Measurements from ENCODE around the gene PCNT.

The PCNT gene

GRCh38 chr21:46323710-46324389, at the start of gene PCNT, which contains the start of gene C21orf58:
TSS of gene PCNT (plus strand) at chr21:46324156. CDS start at chr21:46324229, 73 bp downstream.
TSS of gene C21orf58 (minus strand) at chr21:46323870. CDS start at chr21:46322738, 1,132 bp downstream.
- DNase-seq (ENCODE audit: low read depth in 3 of 3, low spot score in 1 of 3): peak; percentile 94 to 96 (median 95)

GRCh38 chr21:46274797-46275390, 49.1 kb upstream of the PCNT start:
- DNase-seq (ENCODE audit: low read depth in 3 of 3, low spot score in 1 of 3): no peak

DNA sequence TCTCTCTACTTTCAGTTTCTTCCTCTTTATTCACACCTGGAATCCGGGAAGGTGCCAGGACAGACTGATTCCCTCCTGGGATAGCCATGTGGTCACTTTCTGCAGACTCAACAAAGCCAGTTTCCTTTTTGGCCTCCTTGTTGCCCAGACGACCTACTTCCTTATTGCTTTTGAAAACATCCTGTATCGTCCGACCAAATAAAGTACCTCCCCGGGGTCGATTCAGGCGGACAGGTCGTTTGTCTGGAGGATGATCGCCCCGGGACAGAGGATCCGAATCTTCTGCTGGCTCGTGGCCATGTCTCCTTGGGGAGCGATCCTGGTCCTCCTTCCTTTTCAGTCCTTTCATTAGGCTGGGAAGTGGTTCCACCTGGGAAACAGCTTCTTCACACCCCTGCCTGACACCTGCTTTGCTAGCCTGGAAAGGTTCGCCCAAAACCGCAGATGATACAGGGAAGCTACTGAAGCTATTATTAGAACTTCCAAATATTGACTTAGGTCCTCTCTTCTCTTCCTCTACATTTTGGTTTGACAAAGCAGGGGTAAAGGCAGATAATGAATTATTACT, 39.8 kb upstream of the PCNT start:
- DNase-seq (ENCODE audit: low read depth in 3 of 3, low spot score in 1 of 3): no peak

GRCh38 chr21:46284733-46285132, 39.2 kb upstream of the PCNT start:
- no peak for DNase-seq (ENCODE audit: low read depth in 3 of 3, low spot score in 1 of 3)

- no peak for DNase-seq (ENCODE audit: low read depth in 3 of 3, low spot score in 1 of 3)
Observed at GRCh38 chr21:46285206-46285661, 38.7 kb upstream of the PCNT start, which contains the start of gene MCM3AP. TSS of gene MCM3AP (minus strand) at chr21:46285611. CDS start at chr21:46285286, 325 bp downstream.

DNA sequence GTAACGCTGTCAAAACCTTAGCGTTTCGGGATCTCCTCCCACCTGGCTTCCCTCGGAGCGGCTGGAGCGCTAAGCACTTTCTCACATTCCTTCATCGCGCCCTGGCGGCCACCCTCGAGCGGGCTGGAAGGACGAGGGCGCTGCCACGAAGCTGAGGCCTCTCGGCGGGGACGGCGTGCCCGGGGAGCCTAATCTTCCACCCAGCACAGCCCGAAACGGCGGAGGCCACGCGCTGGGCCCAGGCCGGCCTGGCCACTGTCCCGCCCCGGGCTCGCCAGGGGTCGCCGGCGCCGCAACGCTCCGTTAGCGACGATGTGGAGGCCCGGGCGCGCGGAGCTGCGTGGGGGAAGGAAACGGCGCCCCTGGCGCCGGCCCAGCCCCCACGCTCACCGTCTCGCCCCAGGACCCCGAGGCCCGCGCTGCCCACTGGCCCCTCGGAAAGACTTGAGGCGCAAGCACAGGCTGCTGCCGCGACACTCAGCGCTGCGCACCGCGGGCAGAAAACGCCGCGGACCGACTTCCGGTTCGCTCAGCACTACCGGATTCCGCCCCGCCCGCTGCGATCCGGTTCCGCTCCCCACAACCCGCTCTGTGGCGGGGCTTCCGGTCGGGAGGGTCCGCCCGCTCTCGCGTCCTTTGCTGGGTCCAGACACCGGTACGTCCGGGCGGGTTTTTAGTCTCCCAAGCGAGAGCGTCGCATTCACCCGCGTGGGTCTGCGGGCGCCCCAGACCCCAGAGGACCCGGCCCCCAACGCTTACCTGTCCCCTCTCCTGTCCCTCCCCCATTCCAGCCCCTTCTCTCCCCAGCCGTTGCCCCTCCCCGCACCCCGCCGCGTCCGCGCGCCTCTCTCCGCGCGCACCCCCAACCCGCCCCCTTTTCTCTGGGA, 38.0 kb upstream of the PCNT start, which contains the start of gene YBEY:
YBEY (plus strand) TSS at position 582 of the 887 bp plus-strand sequence. CDS start 572 bp downstream, outside the sequence.
- peak; percentile 53 to 73 (median 62) for DNase-seq (ENCODE audit: low read depth in 3 of 3, low spot score in 1 of 3)

DNA sequence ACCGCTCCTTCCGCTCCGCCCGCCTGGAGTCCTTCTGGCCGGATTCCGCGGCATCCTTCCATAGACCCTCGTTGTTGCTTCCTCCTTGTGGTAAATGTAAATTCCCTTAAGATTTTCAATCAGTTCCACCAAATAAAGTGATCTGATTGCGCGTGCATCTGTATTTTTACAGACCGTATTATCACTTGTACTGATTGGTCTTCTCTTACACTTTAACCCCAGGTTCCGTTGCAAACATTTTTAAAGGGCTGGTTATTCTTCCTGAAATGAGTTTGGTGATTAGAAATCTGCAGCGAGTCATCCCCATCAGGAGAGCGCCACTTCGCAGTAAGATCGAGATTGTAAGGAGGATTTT, 37.3 kb upstream of the PCNT start:
- no peak for DNase-seq (ENCODE audit: low read depth in 3 of 3, low spot score in 1 of 3)

- DNase-seq (ENCODE audit: low read depth in 3 of 3, low spot score in 1 of 3): no peak
Observed at GRCh38 chr21:46287541-46287940, 36.4 kb upstream of the PCNT start.

- no peak for DNase-seq (ENCODE audit: low read depth in 3 of 3, low spot score in 1 of 3)
Observed at GRCh38 chr21:46289655-46290179, 34.2 kb upstream of the PCNT start.

- DNase-seq (ENCODE audit: low read depth in 3 of 3, low spot score in 1 of 3): no peak
Observed at GRCh38 chr21:46291561-46291960, 32.4 kb upstream of the PCNT start.

DNA sequence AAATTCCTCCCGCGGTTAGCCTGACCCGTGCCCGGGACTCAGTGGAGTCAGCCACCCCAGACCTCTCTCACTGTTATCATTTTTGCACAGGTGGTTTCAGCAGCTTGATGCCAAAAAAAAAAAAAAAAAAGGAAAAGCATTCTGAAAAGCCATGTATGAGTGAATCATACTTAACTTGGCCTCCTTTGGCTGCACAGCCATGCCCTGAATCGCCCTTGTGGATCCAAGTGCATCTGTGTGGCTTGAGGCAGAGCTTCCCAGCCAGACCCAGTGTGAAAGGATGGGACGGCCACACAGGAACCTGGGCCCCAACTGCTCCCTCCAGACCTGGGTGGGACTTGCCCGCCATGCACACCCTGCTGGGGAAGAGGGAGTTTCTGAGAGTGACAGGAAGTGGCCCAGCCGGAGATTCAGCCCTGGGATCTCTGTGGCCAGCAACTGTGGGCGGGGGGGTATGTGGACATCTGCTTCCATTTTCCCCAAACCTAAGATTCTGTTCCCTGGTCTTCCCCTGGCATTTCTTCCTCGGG, 29.2 kb upstream of the PCNT start:
- no peak for DNase-seq (ENCODE audit: low read depth in 3 of 3, low spot score in 1 of 3)

- no peak for DNase-seq (ENCODE audit: low read depth in 3 of 3, low spot score in 1 of 3)
Observed at GRCh38 chr21:46295177-46295770, 28.7 kb upstream of the PCNT start.

DNA sequence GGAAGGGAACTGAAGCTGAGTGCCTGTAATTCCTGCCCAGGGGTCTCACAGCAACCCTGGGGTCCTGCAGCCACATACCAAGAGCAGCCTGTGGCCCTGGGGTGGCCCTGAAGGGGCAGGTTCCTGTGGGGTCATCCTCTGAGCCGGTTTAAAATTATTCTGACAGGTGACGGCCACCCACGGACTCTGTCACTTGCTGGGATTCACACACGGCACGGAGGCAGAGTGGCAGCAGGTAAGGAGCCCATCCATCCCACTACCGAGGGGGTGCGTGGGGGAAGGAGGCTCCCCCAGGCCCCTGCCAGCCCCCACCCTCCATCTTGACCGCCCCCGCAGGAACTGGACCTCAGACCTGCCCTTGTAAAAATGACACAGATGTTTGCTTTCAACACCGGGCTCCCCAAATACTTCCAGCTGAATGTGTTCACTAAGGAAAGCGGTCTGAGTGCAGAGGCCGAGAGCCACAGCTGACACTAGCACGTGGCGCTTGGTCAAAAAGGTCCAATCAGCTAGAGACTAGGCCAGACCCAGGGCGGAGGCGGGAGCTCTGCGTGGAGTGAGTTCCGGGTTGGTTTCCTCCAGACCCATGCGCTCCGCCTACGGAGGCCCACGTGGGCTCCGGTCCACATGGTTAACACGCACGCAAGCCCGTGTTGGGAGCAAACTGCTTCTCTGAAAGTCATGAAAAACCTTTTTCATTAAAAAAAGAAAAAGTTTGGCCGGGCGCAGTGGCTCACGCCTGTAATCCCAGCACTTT, 27.8 kb upstream of the PCNT start:
- DNase-seq (ENCODE audit: low read depth in 3 of 3, low spot score in 1 of 3): peak in 2 of 3 donors; percentile 18 to 26

- no peak for DNase-seq (ENCODE audit: low read depth in 3 of 3, low spot score in 1 of 3)
Observed at GRCh38 chr21:46297338-46298271, 26.4 kb upstream of the PCNT start.

DNA sequence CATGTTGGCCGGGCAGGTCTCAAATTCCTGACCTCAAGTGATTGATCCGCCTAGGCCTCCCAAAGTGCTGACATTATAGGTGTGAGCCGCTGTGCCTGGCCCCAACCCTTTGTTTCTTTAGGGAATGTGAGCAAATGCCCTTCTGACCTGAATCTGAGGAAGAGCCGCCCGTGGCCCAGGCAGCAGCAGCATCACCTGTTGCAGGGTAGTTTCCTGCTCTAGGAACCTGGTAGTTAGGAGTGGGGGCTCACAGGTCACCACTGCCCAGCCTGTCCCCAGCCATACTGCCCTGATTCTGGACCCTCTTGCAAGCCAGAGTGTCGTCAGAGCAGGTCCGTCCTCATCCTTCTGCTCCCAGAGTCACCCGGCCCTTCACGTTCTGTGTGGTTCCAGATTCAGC, 24.8 kb upstream of the PCNT start:
- DNase-seq (ENCODE audit: low read depth in 3 of 3, low spot score in 1 of 3): no peak

GRCh38 chr21:46301759-46302158, 22.2 kb upstream of the PCNT start:
- DNase-seq (ENCODE audit: low read depth in 3 of 3, low spot score in 1 of 3): no peak

GRCh38 chr21:46304437-46304836, 19.5 kb upstream of the PCNT start:
- DNase-seq (ENCODE audit: low read depth in 3 of 3, low spot score in 1 of 3): no peak

- DNase-seq (ENCODE audit: low read depth in 3 of 3, low spot score in 1 of 3): no peak
Observed at GRCh38 chr21:46304955-46305354, 19.0 kb upstream of the PCNT start.

Data from stimulated activated CD4-positive, alpha-beta T cell treated with anti-CD3 and anti-CD28 coated beads, TNF-alpha, amount 100 ng/mL, for 1 hour (primary cell).